Measurements from ENCODE around the gene GRIP2.

Gene GRIP2

GRCh38 chr3:14451844-14452739 is 88.0 kb downstream of the GRIP2 start (continued):
- peak; percentile 34 for TF ChIP-seq ZBTB10 (tag by site-specific recombination; IDR thresholded peaks at IDR 0.05)
- TF ChIP-seq ZBTB21 (tag by site-specific recombination; IDR thresholded peaks at IDR 0.05): peak; percentile 87
- TF ChIP-seq IKZF3 (tag by site-specific recombination; IDR thresholded peaks at IDR 0.05): peak; percentile 75
- no peak for TF ChIP-seq PRDM2 (tag by site-specific recombination; IDR thresholded peaks at IDR 0.05; ENCODE audit: borderline replicate concordance)
- TF ChIP-seq ZNF394 (tag by site-specific recombination; IDR thresholded peaks at IDR 0.05; ENCODE audit: borderline replicate concordance): peak; percentile 79
- peak; percentile 97 for TF ChIP-seq GLIS1 (tag by site-specific recombination; IDR thresholded peaks at IDR 0.05)
- TF ChIP-seq ZNF692 (tag by site-specific recombination; IDR thresholded peaks at IDR 0.05): peak; percentile 57; the same call in 1 of the 2 replicates
- TF ChIP-seq ZNF335 (tag by site-specific recombination; conservative IDR thresholded peaks at IDR 0.05): no peak
- TF ChIP-seq ZNF157 (tag by site-specific recombination; IDR thresholded peaks at IDR 0.05): no peak
- TF ChIP-seq KLF8 (tag by site-specific recombination; IDR thresholded peaks at IDR 0.05): peak; percentile 90
- no peak for TF ChIP-seq SCRT2 (tag by site-specific recombination; IDR thresholded peaks at IDR 0.05)
- peak; percentile 92 for TF ChIP-seq EGR2 (tag by site-specific recombination; IDR thresholded peaks at IDR 0.05; ENCODE audit: low read depth)
- peak; percentile 90 for TF ChIP-seq KLF9 (tag by site-specific recombination; IDR thresholded peaks at IDR 0.05; ENCODE audit: low read depth)
- peak; percentile 79 for TF ChIP-seq GLIS2 (tag by site-specific recombination; IDR thresholded peaks at IDR 0.05)
- TF ChIP-seq ZNF26 (tag by site-specific recombination; IDR thresholded peaks at IDR 0.05): no peak
- TF ChIP-seq HIC1 (tag by site-specific recombination; IDR thresholded peaks at IDR 0.05): peak; percentile 93
- TF ChIP-seq ZNF214 (tag by site-specific recombination; IDR thresholded peaks at IDR 0.05; ENCODE audit: borderline replicate concordance): no peak
- TF ChIP-seq ZNF280D (tag by site-specific recombination; IDR thresholded peaks at IDR 0.05): no peak
- TF ChIP-seq KLF7 (tag by site-specific recombination; IDR thresholded peaks at IDR 0.05; ENCODE audit: borderline replicate concordance): no peak
- TF ChIP-seq ZFP69B (tag by site-specific recombination; IDR thresholded peaks at IDR 0.05): peak; percentile 27; the same call in 1 of the 2 replicates
- no peak for TF ChIP-seq ZNF670 (tag by site-specific recombination; IDR thresholded peaks at IDR 0.05; ENCODE audit: low read depth)
